OCI-LY7 (cell line): Measurements from ENCODE around the gene CYBB. TPM values are rescaled to one million over a fixed set of nuclear protein-coding genes. Genes with fewer than 3 reads are reported as not detected.

Experiments used
- BruUV-seq: library from RNA; stranded (reverse); fragments of 400-500 nt; replicated peaks from 2 replicates; lab custom pipeline; 2021; lab: Mats Ljungman, UMichigan
- CTCF ChIA-PET: fragments of 300-600 bp; sonication (Branson Sonifier 250); formaldehyde crosslinking; loops from one replicate; lab custom pipeline; 2022; ENCODE audit warnings: antibody characterized with exemption; ENCODE audit not compliant: unreplicated experiment; lab: Charles Lee
- POLR2A ChIA-PET: fragments of 300-600 bp; sonication (Branson Sonifier 250); formaldehyde crosslinking; loops from one replicate; lab custom pipeline; 2022; ENCODE audit warnings: antibody characterized with exemption; lab: Charles Lee
- DNase-seq: peaks from one replicate; pipeline ENCODE4 v3.0.0-alpha.2; 2015; ENCODE audit warnings: low spot score
- H2AFZ ChIP-seq: fragments of 200-600 bp; sonication (generic), shearing (Covaris generic); 2 replicates; pipeline ENCODE4 v1.6.1; 2014; ENCODE audit warnings: mild to moderate bottlenecking, antibody characterized with exemption, low read length, moderate library complexity
- H3K27ac ChIP-seq: fragments of 200-600 bp; sonication (generic); 2 replicates; pipeline ENCODE4 v1.5.1; 2014; ENCODE audit warnings: mixed run types, low read depth, mild to moderate bottlenecking, moderate library complexity, low read length, inconsistent platforms; ENCODE audit not compliant: poor library complexity, severe bottlenecking
- H3K36me3 ChIP-seq: fragments of 200-600 bp; sonication (generic); 2 replicates; pipeline ENCODE4 v1.6.1; 2014; ENCODE audit warnings: mild to moderate bottlenecking, antibody characterized with exemption, low read length, moderate library complexity, mixed read lengths; ENCODE audit not compliant: insufficient read depth
- H3K4me1 ChIP-seq: fragments of 200-600 bp; sonication (generic); 2 replicates; pipeline ENCODE4 v1.5.1; 2014; ENCODE audit warnings: mild to moderate bottlenecking, low read length; ENCODE audit not compliant: insufficient read depth, poor library complexity, severe bottlenecking
- H3K4me2 ChIP-seq: fragments of 200-600 bp; sonication (generic); 2 replicates; pipeline ENCODE4 v1.6.1; 2014; ENCODE audit warnings: mild to moderate bottlenecking, low read length
- H3K4me3 ChIP-seq: fragments of 200-600 bp; sonication (generic); 2 replicates; pipeline ENCODE4 v1.5.1; 2014; ENCODE audit warnings: mild to moderate bottlenecking, low read depth, low read length; ENCODE audit not compliant: poor library complexity, severe bottlenecking
- H3K79me2 ChIP-seq: fragments of 200-600 bp; sonication (generic); 2 replicates; pipeline ENCODE4 v1.6.1; 2016; ENCODE audit warnings: low read depth, mild to moderate bottlenecking, low read length, moderate library complexity, mixed read lengths; ENCODE audit not compliant: insufficient read depth
- H3K9me2 ChIP-seq: fragments of 200-600 bp; sonication (generic); 2 replicates; pipeline ENCODE4 v1.6.1; 2016; ENCODE audit warnings: mild to moderate bottlenecking, low read length, mixed read lengths; ENCODE audit not compliant: insufficient read depth
- H3K9me3 ChIP-seq: fragments of 200-600 bp; sonication (generic); 2 replicates; pipeline ENCODE4 v1.6.1; 2014; ENCODE audit warnings: mild to moderate bottlenecking, mixed run types, low read length, mixed read lengths
- H4K20me1 ChIP-seq: fragments of 200-600 bp; sonication (generic); 2 replicates; pipeline ENCODE4 v1.6.1; 2014; ENCODE audit warnings: mild to moderate bottlenecking, antibody characterized with exemption, low read length, moderate library complexity, mixed read lengths; ENCODE audit not compliant: insufficient read depth
- CTCF ChIP-seq: fragments of 200-600 bp; sonication (generic); conservative IDR thresholded peaks from 2 replicates; pipeline ENCODE4 v1.5.1; 2014; ENCODE audit warnings: mild to moderate bottlenecking, antibody characterized with exemption, low read length, moderate library complexity, mixed read lengths
- EZH2phosphoT487 ChIP-seq: fragments of 200-600 bp; sonication (generic); IDR thresholded peaks from 2 replicates; pipeline ENCODE4 v1.6.1; 2018; ENCODE audit warnings: low read depth, borderline replicate concordance, mild to moderate bottlenecking, mixed run types, antibody characterized with exemption, low read length, moderate library complexity, mixed read lengths
- intact Hi-C: fragments of 100-400 bp; cut with micrococcal nuclease; formaldehyde crosslinking; loops from one replicate; pipeline ENCODE4 v1.10.0; 2022; ENCODE audit not compliant: unreplicated experiment
- total RNA-seq, 2 experiments: library from RNA; depleted of rRNA in 1 of 2; stranded (reverse); fragments of >200 nt in 1 of 2; shearing (Covaris generic) in 1 of 2; gene quantifications; 2 replicates each; pipeline ENCODE4 v1.2.3, GENCODE V29; 2014 to 2022

CYBB gene
- total RNA-seq, 2 experiments from 2014 or later, result 25.4 to 38.3 TPM

GRCh38 chrX:37846558-37846933 is 66.7 kb downstream of the CYBB start:
- no peak for TF ChIP-seq EZH2phosphoT487
- TF ChIP-seq CTCF, result no peak
- H2AFZ ChIP-seq, result no peak overlapping the region
- DNase-seq, result no peak
- H3K4me2 ChIP-seq, result peak overlapping the region; percentile 44; the same call in 1 of the 2 replicates
- intact Hi-C loops, result loop anchor here (10.0 kb wide), 1 partner anchor 342 kb away; no protein-coding TSS in a partner anchor
- H3K4me1 ChIP-seq, result no peaks in the 10 kb centered on the region
- H3K27ac ChIP-seq, result no peak overlapping the region
- H3K36me3 ChIP-seq, result no peaks in the 10 kb centered on the region
- H3K79me2 ChIP-seq, result no peaks in the 10 kb centered on the region
- no peaks in the 10 kb centered on the region for H3K9me2 ChIP-seq
- H3K4me3 ChIP-seq, result no peak overlapping the region
- no TSS peak for BruUV-seq
- no peaks in the 10 kb centered on the region for H3K9me3 ChIP-seq
- ChIA-PET POLR2A (interaction anchor here (0.8 to 0.9 kb wide), 2 partner anchors 59 to 65 kb away, joined by 3 to 4 read pairs; no protein-coding TSS in a partner anchor), CTCF (no interaction called here)
- H4K20me1 ChIP-seq, result no peaks in the 10 kb centered on the region

GRCh38 chrX:37846934-37847732 is 67.3 kb downstream of the CYBB start, which contains the start of gene DYNLT3:
Gene DYNLT3, minus strand, starts transcription at chrX:37847571. Its CDS starts 61 bp downstream, at chrX:37847510.
- no peaks in the 10 kb centered on the region for H3K36me3 ChIP-seq
- ChIA-PET CTCF (no interaction called here), POLR2A (interaction anchor here (0.8 to 1.1 kb wide), 2 partner anchors 23 to 59 kb away, joined by 3 to 6 read pairs; no protein-coding TSS in a partner anchor)
- no peaks in the 10 kb centered on the region for H3K9me2 ChIP-seq
- intact Hi-C loops, result loop anchor here (10.0 kb wide), 1 partner anchor 342 kb away; no protein-coding TSS in a partner anchor
- no peaks in the 10 kb centered on the region for H3K4me1 ChIP-seq
- H3K4me3 ChIP-seq, result no peak within 1 kb of the TSS
- no peak for TF ChIP-seq CTCF
- no peak for TF ChIP-seq EZH2phosphoT487
- no peak for DNase-seq
- no peak within 1 kb of the TSS for H2AFZ ChIP-seq
- H3K79me2 ChIP-seq, result no peaks in the 10 kb centered on the region
- BruUV-seq, result no TSS peak
- H3K9me3 ChIP-seq, result no peaks in the 10 kb centered on the region
- no peak within 1 kb of the TSS for H3K27ac ChIP-seq
- H3K4me2 ChIP-seq, result peak within 1 kb of the TSS; percentile 44; the same call in 1 of the 2 replicates
- no peaks in the 10 kb centered on the region for H4K20me1 ChIP-seq
